Body of pancreas (tissue), 4 donors: ENCODE data around the gene ZNF432.
A peak's percentile ranks its signal among the peaks of the same experiment; 100 is the strongest.

Experiments used
- POLR2A ChIP-seq, 3 donors: fragments of 450-650 bp; IDR thresholded peaks; one replicate each; pipeline ENCODE4 v1.6.1; 2016; ENCODE audit warnings: antibody characterized with exemption in 3 of 3, mild to moderate bottlenecking in 2 of 3
- TF ChIP-seq, protein P1 (sequence below), 7 experiments: fragments of 450-650 bp in 4 of 7; fragments of 200-600 bp in 3 of 7; sonication (generic) in 3 of 7; IDR thresholded peaks; one replicate each; pipeline ENCODE4 v1.5.1; 2016 to 2019; ENCODE audit warnings: antibody characterized with exemption in 7 of 7

DNA sequence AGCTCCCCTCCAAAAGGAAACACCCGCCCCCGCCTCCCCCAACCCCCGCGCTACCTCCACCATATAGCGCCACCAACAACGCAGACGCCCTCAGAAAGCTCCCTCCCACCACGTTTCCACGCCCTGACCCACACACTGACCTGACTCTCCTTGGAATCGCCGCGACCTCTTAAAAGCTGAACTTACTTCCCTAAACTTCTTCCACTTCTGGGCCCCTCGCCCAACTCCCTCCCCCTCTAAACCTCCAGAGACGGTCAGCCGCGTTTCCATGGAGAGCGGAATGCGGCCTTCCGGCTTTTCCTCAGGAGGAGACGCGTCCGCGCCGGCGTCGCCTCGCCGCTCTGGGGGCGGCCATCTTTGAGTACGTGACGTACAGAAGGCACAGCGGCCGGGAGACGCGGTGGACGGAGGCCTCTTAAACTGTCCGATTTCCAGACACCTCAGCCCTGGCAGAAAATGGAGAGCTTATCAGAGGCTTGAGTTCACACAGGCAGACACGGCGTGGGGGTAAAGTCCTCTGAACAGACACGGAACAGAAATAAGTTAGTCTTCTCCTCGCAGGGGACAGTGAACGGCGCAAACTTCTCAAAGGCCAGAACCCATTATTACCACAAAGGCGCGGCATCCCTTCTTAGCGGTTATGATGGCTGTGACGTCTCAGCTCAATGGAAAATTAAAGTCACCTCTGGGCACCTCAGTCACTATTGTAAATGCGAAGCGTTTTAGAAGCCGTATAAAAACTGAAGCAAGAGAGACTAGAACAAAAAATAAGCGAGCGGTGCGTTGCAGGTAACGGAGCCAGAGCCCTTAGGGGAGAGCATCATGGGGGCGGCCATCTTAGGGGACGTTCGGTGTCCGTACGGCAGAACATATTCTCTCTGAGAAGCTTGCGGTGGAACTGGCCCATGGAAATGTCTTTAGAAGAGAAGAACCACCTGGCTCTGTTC lies at the start of gene ZNF432:
- TF ChIP-seq, protein P1, sequence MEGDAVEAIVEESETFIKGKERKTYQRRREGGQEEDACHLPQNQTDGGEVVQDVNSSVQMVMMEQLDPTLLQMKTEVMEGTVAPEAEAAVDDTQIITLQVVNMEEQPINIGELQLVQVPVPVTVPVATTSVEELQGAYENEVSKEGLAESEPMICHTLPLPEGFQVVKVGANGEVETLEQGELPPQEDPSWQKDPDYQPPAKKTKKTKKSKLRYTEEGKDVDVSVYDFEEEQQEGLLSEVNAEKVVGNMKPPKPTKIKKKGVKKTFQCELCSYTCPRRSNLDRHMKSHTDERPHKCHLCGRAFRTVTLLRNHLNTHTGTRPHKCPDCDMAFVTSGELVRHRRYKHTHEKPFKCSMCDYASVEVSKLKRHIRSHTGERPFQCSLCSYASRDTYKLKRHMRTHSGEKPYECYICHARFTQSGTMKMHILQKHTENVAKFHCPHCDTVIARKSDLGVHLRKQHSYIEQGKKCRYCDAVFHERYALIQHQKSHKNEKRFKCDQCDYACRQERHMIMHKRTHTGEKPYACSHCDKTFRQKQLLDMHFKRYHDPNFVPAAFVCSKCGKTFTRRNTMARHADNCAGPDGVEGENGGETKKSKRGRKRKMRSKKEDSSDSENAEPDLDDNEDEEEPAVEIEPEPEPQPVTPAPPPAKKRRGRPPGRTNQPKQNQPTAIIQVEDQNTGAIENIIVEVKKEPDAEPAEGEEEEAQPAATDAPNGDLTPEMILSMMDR (IDR thresholded peaks at IDR 0.05), result no peak
- TF ChIP-seq POLR2A (IDR thresholded peaks at IDR 0.05), result peak in 2 of 3 donors; percentile 66 to 67
